HCT116 (cell line): Measurements from ENCODE around the gene SIDT1. TPM values are rescaled to one million over a fixed set of nuclear protein-coding genes. Genes with fewer than 3 reads are reported as not detected.

Experiments used
- ATAC-seq: fragments of 200-7000 bp; cut with Tn5 transposase; 2 replicates; pipeline ENCODE4 v1.9.1; 2020; ENCODE audit warnings: mild to moderate bottlenecking, moderate library complexity
- BruUV-seq: library from RNA; stranded (reverse); fragments of 400-500 nt; replicated peaks from 2 replicates; lab custom pipeline; 2021; lab: Mats Ljungman, UMichigan
- CTCF ChIA-PET: fragments of 300-600 bp; sonication (Branson Sonifier 250); formaldehyde crosslinking; loops from one replicate; lab custom pipeline; 2021; ENCODE audit warnings: antibody characterized with exemption; lab: Charles Lee
- POLR2A ChIA-PET: fragments of 300-600, 350-600 bp; sonication (Branson Sonifier 250); formaldehyde crosslinking; loops from one replicate; lab custom pipeline; 2021; ENCODE audit warnings: antibody characterized with exemption; lab: Charles Lee
- RAD21 ChIA-PET, 2 experiments: fragments of 300-600 bp; sonication (Branson Sonifier 250); formaldehyde crosslinking; loops; one replicate each; lab custom pipeline; 2023; ENCODE audit warnings: low total read pairs in 2 of 2; ENCODE audit not compliant: uncharacterized antibody in 2 of 2, unreplicated experiment in 2 of 2, low non-redundant PET in 1 of 2; lab: Charles Lee
- DNase-seq: peaks from one replicate; pipeline ENCODE4 v3.0.0-alpha.2; 2010; ENCODE audit warnings: low read depth, low spot score
- H2AFZ ChIP-seq: fragments of 200-600 bp; shearing (Covaris generic), sonication (generic); 2 replicates; pipeline ENCODE4 v1.6.1; 2017; ENCODE audit warnings: low read depth, mixed run types, mixed read lengths, antibody characterized with exemption, low read length; ENCODE audit not compliant: poor library complexity, severe bottlenecking
- H3K27ac ChIP-seq: 2 replicates; pipeline ENCODE4 v1.5.1; 2012; ENCODE audit warnings: low read depth, low read length
- H3K27me3 ChIP-seq: fragments of 200-600 bp; sonication (generic); 2 replicates; pipeline ENCODE4 v1.6.1; 2016; ENCODE audit warnings: mixed run types, low read length, mixed read lengths; ENCODE audit not compliant: insufficient read depth
- H3K36me3 ChIP-seq, 2 experiments: fragments of 200-500 bp in 1 of 2; fragments of 200-600 bp in 1 of 2; sonication (Bioruptor generic) in 1 of 2; sonication (generic) in 1 of 2; 2 replicates each; pipeline versions ENCODE4 v1.5.1 to v1.6.1; 2014 to 2016; ENCODE audit warnings: low read length in 2 of 2, inconsistent platforms in 1 of 2, mixed read lengths in 1 of 2, mixed run types in 1 of 2; ENCODE audit not compliant: insufficient read depth in 2 of 2, control insufficient read depth in 1 of 2
- H3K4me1 ChIP-seq, 2 experiments: fragments of 200-600 bp in 1 of 2; sonication (generic) in 1 of 2; 2 replicates each; pipeline versions ENCODE4 v1.5.1 to v1.6.1; 2012 to 2017; ENCODE audit warnings: low read length in 2 of 2, inconsistent platforms in 1 of 2, mild to moderate bottlenecking in 1 of 2, mixed read lengths in 1 of 2, mixed run types in 1 of 2, moderate library complexity in 1 of 2; ENCODE audit not compliant: insufficient read depth in 2 of 2, control insufficient read depth in 1 of 2
- H3K4me2 ChIP-seq: fragments of 200-600 bp; sonication (generic); 2 replicates; pipeline ENCODE4 v1.6.1; 2017; ENCODE audit warnings: mixed run types, low read length, mixed read lengths
- H3K4me3 ChIP-seq, 2 experiments: fragments of 200-600 bp in 1 of 2; sonication (generic) in 1 of 2; replicated peaks in 1 of 2; 2 replicates each; pipeline ENCODE4 v1.5.1; 2011 to 2016; ENCODE audit warnings: low read length in 2 of 2, control low read depth in 1 of 2, low read depth in 1 of 2, mild to moderate bottlenecking in 1 of 2, mixed read lengths in 1 of 2, mixed run types in 1 of 2
- H3K79me2 ChIP-seq: fragments of 200-600 bp; sonication (generic); 2 replicates; pipeline ENCODE4 v1.6.1; 2017; ENCODE audit warnings: mild to moderate bottlenecking, mixed run types, low read length, moderate library complexity, mixed read lengths; ENCODE audit not compliant: insufficient read depth
- H3K9ac ChIP-seq: fragments of 200-600 bp; sonication (generic); 2 replicates; pipeline ENCODE4 v1.6.1; 2016; ENCODE audit warnings: low read length, mixed read lengths
- H3K9me2 ChIP-seq: fragments of 200-600 bp; sonication (generic), shearing (Covaris generic); 2 replicates; pipeline ENCODE4 v1.6.1; 2017; ENCODE audit warnings: mixed run types, mild to moderate bottlenecking, moderate library complexity; ENCODE audit not compliant: insufficient read depth
- H3K9me3 ChIP-seq, 2 experiments: fragments of 200-500 bp in 1 of 2; fragments of 200-600 bp in 1 of 2; sonication (Bioruptor generic) in 1 of 2; sonication (generic) in 1 of 2; 2 replicates each; pipeline ENCODE4 v1.6.1; 2014 to 2017; ENCODE audit warnings: low read length in 2 of 2, mixed read lengths in 2 of 2, inconsistent platforms in 1 of 2, low read depth in 1 of 2, mild to moderate bottlenecking in 1 of 2, mixed run types in 1 of 2, moderate library complexity in 1 of 2; ENCODE audit not compliant: control insufficient read depth in 1 of 2, insufficient read depth in 1 of 2
- H4K20me1 ChIP-seq: fragments of 200-600 bp; sonication (generic), shearing (Covaris generic); 2 replicates; pipeline ENCODE4 v1.6.1; 2017; ENCODE audit warnings: mixed run types, mild to moderate bottlenecking, moderate library complexity; ENCODE audit not compliant: insufficient read depth
- ATF3 ChIP-seq: IDR thresholded peaks from 2 replicates; pipeline ENCODE4 v1.6.1; 2012
- CBX3 ChIP-seq: IDR thresholded peaks from 2 replicates; pipeline ENCODE4 v1.6.1; 2012; ENCODE audit warnings: low read depth
- CEBPB ChIP-seq: IDR thresholded peaks from 2 replicates; pipeline ENCODE4 v1.6.1; 2012; ENCODE audit warnings: low read depth
- CTCF ChIP-seq, 3 experiments: fragments of 200-600 bp in 1 of 3; sonication (generic) in 1 of 3; IDR thresholded peaks in 2 of 3; conservative IDR thresholded peaks in 1 of 3; 2 replicates each; pipeline ENCODE4 v1.5.1; 2012 to 2017; ENCODE audit warnings: low read depth in 2 of 3, low read length in 2 of 3, antibody characterized with exemption in 1 of 3, borderline replicate concordance in 1 of 3, control low read depth in 1 of 3, mild to moderate bottlenecking in 1 of 3, mixed read lengths in 1 of 3, mixed run types in 1 of 3, moderate library complexity in 1 of 3; ENCODE audit not compliant: insufficient read depth in 1 of 3
- EGR1 ChIP-seq: IDR thresholded peaks from 2 replicates; pipeline ENCODE4 v1.6.1; 2012; ENCODE audit warnings: low read depth
- EZH2 ChIP-seq: fragments of 200-600 bp; sonication (generic); IDR thresholded peaks from 2 replicates; pipeline ENCODE4 v1.6.1; 2017; ENCODE audit warnings: antibody characterized with exemption, mixed run types
- EZH2phosphoT487 ChIP-seq: fragments of 200-600 bp; IDR thresholded peaks from 2 replicates; pipeline ENCODE4 v1.6.1; 2018; ENCODE audit warnings: antibody characterized with exemption, borderline replicate concordance
- FOSL1 ChIP-seq: IDR thresholded peaks from 2 replicates; pipeline ENCODE4 v1.6.1; 2012; ENCODE audit warnings: low read depth
- JUND ChIP-seq: IDR thresholded peaks from 2 replicates; pipeline ENCODE4 v1.6.1; 2012
- POLR2AphosphoS5 ChIP-seq: IDR thresholded peaks from 2 replicates; pipeline ENCODE4 v1.6.1; 2011; ENCODE audit warnings: mild to moderate bottlenecking, low read depth, low read length, moderate library complexity
- SIN3A ChIP-seq: IDR thresholded peaks from 2 replicates; pipeline ENCODE4 v1.6.1; 2012; ENCODE audit warnings: low read depth
- SP1 ChIP-seq: IDR thresholded peaks from 2 replicates; pipeline ENCODE4 v1.6.1; 2012; ENCODE audit warnings: low read depth
- YY1 ChIP-seq: IDR thresholded peaks from 2 replicates; pipeline ENCODE4 v1.6.1; 2011; ENCODE audit warnings: low read length, low read depth, moderate library complexity, mild to moderate bottlenecking; ENCODE audit not compliant: insufficient replicate concordance; ENCODE audit errors: extremely low read depth
- ZBTB33 ChIP-seq: IDR thresholded peaks from 2 replicates; pipeline ENCODE4 v1.6.1; 2011; ENCODE audit warnings: mild to moderate bottlenecking, low read length, moderate library complexity; ENCODE audit not compliant: insufficient replicate concordance; ENCODE audit errors: extremely low read depth
- ZNF274 ChIP-seq: fragments of 200-500 bp; sonication (Bioruptor generic); IDR thresholded peaks from 2 replicates; pipeline ENCODE4 v1.6.1; 2014; ENCODE audit warnings: mild to moderate bottlenecking, low read depth, low read length, inconsistent platforms
- intact Hi-C: fragments of 100-400 bp; cut with micrococcal nuclease; formaldehyde crosslinking; loops from 2 replicates; pipeline ENCODE4 v1.10.0; 2022
- total RNA-seq: library from RNA; stranded (reverse); gene quantifications from one replicate; pipeline ENCODE4 v1.2.1, GENCODE V29; 2021; ENCODE audit not compliant: unreplicated experiment

SIDT1 gene
- total RNA-seq, 1 experiment from 2014 or later = not detected

GRCh38 chr3:113536627-113537101 is 4.3 kb downstream of the SIDT1 start:
- Histone ChIP-seq H3K4me1 (peaks cover 0 to 4% of the 10 kb centered on the region in 2 experiments; a peak in 1 of 4 replicates), H3K27me3 (no peaks in the 10 kb centered on the region), H3K9me2 (no peaks in the 10 kb centered on the region), H3K36me3 (no peaks in the 10 kb centered on the region), H3K4me3 (no peak overlapping the region), H2AFZ (no peak overlapping the region), H3K4me2 (no peak overlapping the region), H3K79me2 (no peaks in the 10 kb centered on the region), H3K9ac (no peak overlapping the region), H4K20me1 (no peaks in the 10 kb centered on the region), H3K9me3 (no peaks in the 10 kb centered on the region), H3K27ac (no peak overlapping the region)
- ATAC-seq (no peak), DNase-seq (no peak)
- CTCF ChIA-PET = interaction anchor here (1.0 kb wide), 2 partner anchors 22 to 41 kb away, joined by 3 to 7 read pairs; partner anchors contain the start of gene SPICE1
- BruUV-seq = no TSS peak
- intact Hi-C loops = no loop called here
- POLR2A ChIA-PET = interaction anchor here (1.3 kb wide), 1 partner anchor 21 kb away, joined by 3 read pairs; no protein-coding TSS in a partner anchor
- RAD21 ChIA-PET = no interaction called here
- TF ChIP-seq ZNF274 = no peak
- TF ChIP-seq SIN3A = no peak
- no peak for TF ChIP-seq SP1
- no peak for TF ChIP-seq CEBPB
- TF ChIP-seq JUND = no peak
- no peak for TF ChIP-seq EGR1
- no peak for TF ChIP-seq EZH2
- TF ChIP-seq POLR2AphosphoS5 = no peak
- no peak for TF ChIP-seq CBX3
- TF ChIP-seq CTCF (IDR thresholded peaks at IDR 0.05 in 2 of 3, conservative IDR thresholded peaks at IDR 0.05 in 1 of 3; ENCODE audit: borderline replicate concordance in 1 of 3, insufficient read depth in 1 of 3, low read depth in 2 of 3, low read length in 2 of 3) = no peak
- no peak for TF ChIP-seq ZBTB33
- TF ChIP-seq FOSL1 = no peak
- no peak for TF ChIP-seq ATF3
- no peak for TF ChIP-seq EZH2phosphoT487
- TF ChIP-seq YY1 = no peak
- TF ChIP-seq, all 23 proteins: peak for 0
